ENCODE results near the gene XIRP1. TPM values are rescaled to one million over a fixed set of nuclear protein-coding genes. Genes with fewer than 3 reads are reported as not detected.

XIRP1 gene
- total RNA-seq, 2 experiments from 2014 or later = not detected

DNA sequence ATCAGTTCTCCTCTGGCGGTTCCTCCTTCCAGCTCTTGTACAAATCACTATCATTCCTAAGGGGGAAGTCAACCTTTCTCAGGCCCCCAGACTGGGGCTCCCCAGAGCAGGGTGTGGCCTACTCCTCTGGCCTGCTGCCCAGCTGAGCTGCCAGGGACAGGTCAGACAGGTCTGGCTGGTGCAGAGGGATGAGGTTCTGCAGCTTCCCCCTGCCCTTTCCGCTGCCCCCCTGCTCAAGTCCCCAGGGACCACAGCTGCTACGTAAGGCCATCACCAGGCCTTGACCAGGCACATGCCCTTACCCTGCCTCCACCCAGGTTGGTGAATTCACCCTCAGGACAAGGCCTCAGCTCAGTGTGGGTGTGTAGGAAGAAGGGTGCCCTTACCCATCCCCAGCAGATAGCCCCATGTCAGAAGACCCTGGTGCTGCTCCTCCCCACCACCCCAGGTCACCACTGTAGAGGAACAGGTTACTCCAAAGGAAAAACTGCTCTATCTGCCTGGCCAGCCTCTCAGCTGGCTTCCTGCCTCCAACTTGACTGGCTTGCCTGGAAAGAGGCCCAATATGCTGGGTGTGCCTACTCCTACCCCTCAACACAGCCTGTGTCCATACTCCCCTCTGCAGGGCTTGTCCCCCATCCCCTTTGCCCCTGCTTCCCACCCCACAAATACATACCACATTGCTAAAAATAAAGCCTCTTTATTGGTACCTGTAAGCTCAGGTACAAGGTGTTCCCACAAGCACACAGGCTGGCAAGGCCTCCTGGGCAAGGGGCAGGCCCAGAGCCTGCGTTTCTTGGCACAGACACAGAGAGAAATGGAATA lies 51.0 kb downstream of the XIRP1 start:
- ChIA-PET POLR2A (interaction anchor here (1.2 kb wide), 2 partner anchors 9 to 32 kb away, joined by 4 read pairs; no protein-coding TSS in a partner anchor), CTCF (ENCODE audit: unreplicated experiment) (no interaction called here)
- Histone ChIP-seq H3K4me1 (ENCODE audit: insufficient read depth, low read length, poor library complexity, severe bottlenecking) (peaks cover 30% of the 10 kb centered on the region), H3K4me3 (ENCODE audit: low read depth, low read length, poor library complexity, severe bottlenecking) (no peak overlapping the region), H3K27ac (ENCODE audit: low read depth, low read length, poor library complexity, severe bottlenecking) (no peak overlapping the region), H2AFZ (ENCODE audit: low read length) (no peak overlapping the region), H3K9me3 (ENCODE audit: low read length) (no peaks in the 10 kb centered on the region), H3K9me2 (ENCODE audit: insufficient read depth, low read length) (no peaks in the 10 kb centered on the region), H3K79me2 (ENCODE audit: insufficient read depth, low read depth, low read length) (peaks cover 9% of the 10 kb centered on the region; the same call in 1 of the 2 replicates), H4K20me1 (ENCODE audit: insufficient read depth, low read length) (no peaks in the 10 kb centered on the region), H3K36me3 (ENCODE audit: insufficient read depth, low read length) (peaks cover 86% of the 10 kb centered on the region), H3K4me2 (ENCODE audit: low read length) (no peak overlapping the region)
- DNase-seq (ENCODE audit: low spot score) = no peak
- no TSS peak for BruUV-seq (replicated peaks)
- intact Hi-C loops (cut with micrococcal nuclease; ENCODE audit: unreplicated experiment) = no loop called here
- no peak for TF ChIP-seq CTCF (conservative IDR thresholded peaks at IDR 0.05; ENCODE audit: low read length)
- TF ChIP-seq EZH2phosphoT487 (IDR thresholded peaks at IDR 0.05; ENCODE audit: borderline replicate concordance, low read depth, low read length) = no peak

- CTCF ChIA-PET (ENCODE audit: unreplicated experiment) = interaction anchor here (0.6 kb wide), 1 partner anchor 75 kb away, joined by 3 read pairs; no protein-coding TSS in a partner anchor
- no TSS peak for BruUV-seq (replicated peaks)
- Histone ChIP-seq H3K9me3 (ENCODE audit: low read length) (no peaks in the 10 kb centered on the region), H3K79me2 (ENCODE audit: insufficient read depth, low read depth, low read length) (peaks cover under 1% of the 10 kb centered on the region; the same call in 1 of the 2 replicates), H3K36me3 (ENCODE audit: insufficient read depth, low read length) (peaks cover 77% of the 10 kb centered on the region), H3K9me2 (ENCODE audit: insufficient read depth, low read length) (no peaks in the 10 kb centered on the region), H4K20me1 (ENCODE audit: insufficient read depth, low read length) (no peaks in the 10 kb centered on the region), H3K4me2 (ENCODE audit: low read length) (no peak overlapping the region), H3K27ac (ENCODE audit: low read depth, low read length, poor library complexity, severe bottlenecking) (no peak overlapping the region), H3K4me1 (ENCODE audit: insufficient read depth, low read length, poor library complexity, severe bottlenecking) (peaks cover 22% of the 10 kb centered on the region), H2AFZ (ENCODE audit: low read length) (no peak overlapping the region), H3K4me3 (ENCODE audit: low read depth, low read length, poor library complexity, severe bottlenecking) (no peak overlapping the region)
- no peak for DNase-seq (ENCODE audit: low spot score)
- TF ChIP-seq CTCF (conservative IDR thresholded peaks at IDR 0.05; ENCODE audit: low read length) = no peak
- no peak for TF ChIP-seq EZH2phosphoT487 (IDR thresholded peaks at IDR 0.05; ENCODE audit: borderline replicate concordance, low read depth, low read length)
- intact Hi-C loops (cut with micrococcal nuclease; ENCODE audit: unreplicated experiment) = no loop called here
- POLR2A ChIA-PET = interaction anchor here (0.5 to 1.2 kb wide), 2 partner anchors 8 to 33 kb away, joined by 4 read pairs; no protein-coding TSS in a partner anchor
Measured at GRCh38 chr3:39140341-39140971, 51.9 kb downstream of the XIRP1 start.
